ENCODE results near the gene SLC22A23.
"Not testable (repeated sequence)": the region's sequence is repeated elsewhere in the genome, so short reads cannot be mapped to it uniquely, and the experiment has no call there.

SLC22A23 gene

DNA sequence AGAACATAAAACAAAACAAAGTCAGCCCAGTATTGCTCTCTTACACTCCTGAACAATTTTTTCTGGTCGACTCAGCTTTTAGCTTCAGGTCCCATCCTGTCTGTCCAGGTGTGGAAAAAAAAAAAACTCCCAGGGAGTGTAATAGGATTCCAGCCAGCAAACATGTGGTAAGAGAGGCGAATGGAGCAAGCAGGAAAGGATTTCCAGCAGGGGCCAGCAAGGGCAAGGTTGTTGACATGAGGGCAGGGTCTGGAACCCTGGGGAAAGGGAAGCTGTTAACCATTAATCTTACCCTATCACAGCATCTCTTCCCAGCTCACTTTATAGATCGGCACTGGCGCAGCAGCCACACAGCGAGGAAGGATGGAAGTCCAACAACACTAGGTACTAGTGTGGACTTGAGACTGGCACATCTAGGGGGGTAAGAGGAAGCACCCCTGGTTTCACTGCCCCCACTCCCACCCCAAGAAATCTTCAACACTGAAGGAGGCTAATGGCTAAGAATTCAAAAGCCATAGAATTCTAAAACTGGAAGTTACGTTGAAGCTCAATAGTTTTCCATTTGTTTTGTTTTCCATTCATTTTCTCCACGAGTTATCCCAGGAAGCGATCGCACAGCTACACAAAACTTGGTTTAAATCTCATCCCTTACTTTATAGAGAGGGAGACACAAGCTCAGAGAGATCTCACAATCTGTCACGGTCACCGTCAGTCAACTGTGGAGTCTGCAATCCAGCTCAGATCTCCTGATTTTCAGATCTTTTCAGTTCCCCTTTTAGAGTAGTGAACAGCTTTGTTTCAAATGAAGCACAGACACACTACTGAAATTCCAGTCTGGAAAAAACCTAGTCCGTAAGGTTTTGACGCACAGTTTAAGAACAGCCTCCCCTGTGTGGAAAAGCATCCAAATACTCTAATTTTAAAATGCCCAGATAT, 53.3 kb downstream of the SLC22A23 start:
- DNase-seq: no peak

DNA sequence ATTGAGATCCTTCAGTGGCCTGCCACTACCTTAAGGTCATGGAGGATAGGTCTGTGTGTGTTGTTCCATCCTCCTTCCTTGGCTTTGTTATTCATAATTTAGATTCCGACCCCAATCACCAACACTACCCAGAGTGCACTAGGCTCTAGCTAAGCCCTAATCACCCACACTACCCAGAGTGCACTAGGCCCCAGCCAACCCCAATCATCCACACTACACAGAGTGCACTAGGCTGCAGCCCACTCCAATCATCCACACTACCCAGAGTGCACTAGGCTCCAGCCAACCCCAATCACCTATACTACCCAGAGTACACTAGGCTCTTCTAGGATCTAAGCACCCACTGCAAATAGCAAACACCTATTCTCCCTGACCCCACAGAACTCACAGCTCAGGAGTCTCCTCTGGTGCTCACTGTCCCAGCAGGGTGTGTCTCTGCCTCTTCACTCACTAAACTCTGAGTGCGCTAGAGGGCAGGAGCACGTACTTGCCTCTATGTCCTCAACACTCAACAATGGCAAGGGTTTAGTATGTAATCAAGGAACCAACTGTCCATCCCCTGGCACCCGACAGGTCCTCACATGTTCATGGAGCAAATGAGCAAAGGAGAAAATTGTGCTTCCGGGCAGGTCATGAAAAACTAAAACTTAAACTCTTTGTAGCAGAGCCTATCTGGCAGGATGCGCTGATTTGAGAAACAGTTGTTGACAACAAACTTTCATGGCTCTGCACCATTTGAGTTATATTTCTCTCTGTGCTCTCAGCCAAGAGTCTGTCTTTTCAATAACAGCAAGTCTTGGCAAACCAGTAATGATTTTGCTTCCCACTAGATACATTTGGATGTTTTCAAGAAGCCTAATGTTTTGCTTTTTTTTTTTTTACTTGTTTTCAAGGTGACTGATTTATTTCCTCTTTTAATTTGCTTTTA, 54.3 kb downstream of the SLC22A23 start:
- no peak for DNase-seq

DNA sequence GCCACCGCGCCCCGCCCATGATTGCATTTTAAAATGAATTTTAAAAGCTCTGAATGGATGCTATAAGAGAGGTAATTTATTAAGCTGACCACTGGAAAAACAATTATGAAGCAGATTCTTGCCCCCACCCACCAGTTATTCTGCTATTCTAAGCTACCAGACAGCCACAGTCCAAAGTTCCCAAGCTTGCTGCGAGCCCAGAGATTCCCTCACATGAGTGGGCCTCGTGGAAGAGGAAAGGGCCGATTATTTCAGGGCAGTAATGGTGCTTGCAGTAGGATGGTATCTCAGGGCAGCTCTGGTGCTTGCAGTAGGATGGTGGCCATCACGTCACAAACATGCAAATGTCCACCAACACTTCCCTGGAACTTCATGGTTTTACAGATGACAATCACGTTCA, 56.7 kb downstream of the SLC22A23 start:
- DNase-seq: no peak

DNA sequence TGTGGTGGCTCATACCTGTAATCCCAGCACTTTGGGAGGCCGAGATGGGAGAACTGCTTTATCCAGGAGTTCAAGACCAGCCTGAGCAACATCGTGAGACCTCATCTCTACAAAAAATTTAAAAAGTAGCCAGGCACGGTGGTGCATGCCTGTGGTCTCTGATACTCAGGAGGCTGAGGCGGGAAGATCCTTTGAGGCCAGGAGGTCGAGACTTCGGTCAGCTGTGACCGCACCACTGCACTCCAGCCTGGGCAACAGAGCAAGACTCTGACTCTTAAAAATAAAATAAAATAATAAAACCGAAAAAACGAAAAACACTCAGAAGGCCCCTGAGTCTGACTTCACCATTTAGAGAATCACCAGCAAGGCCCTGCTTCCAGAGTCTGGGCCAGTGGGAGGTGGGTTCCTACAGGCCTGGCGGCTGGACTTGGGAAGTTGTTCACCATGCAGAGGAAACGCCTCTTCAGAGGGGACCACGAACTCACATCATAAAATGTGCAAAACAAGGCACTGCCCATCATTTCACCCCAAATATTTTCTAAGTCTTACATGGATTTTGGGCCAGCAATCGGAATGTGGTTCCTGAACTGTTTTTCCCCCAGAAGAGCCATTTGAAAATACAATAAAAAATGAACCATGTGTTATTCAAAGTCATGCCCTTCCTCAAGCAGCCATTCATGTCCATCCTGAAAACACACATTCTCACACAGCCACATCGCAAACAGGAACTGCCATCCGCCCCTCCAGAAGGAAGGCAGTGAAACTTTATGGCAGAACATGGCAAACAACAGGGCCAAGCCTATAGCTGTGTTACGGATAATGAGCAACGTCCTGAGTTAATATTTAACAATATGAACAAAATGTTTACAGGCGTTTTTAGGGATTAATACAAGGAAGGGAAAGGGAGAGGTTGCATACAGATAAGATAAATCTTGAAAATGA, 57.8 kb downstream of the SLC22A23 start:
- no peak for DNase-seq

GRCh38 chr6:3398165-3398562, 58.7 kb downstream of the SLC22A23 start:
- no peak for DNase-seq

GRCh38 chr6:3397229-3398164, 59.4 kb downstream of the SLC22A23 start:
- no peak for DNase-seq

- DNase-seq: no peak
Observed at GRCh38 chr6:3396503-3397180, 60.2 kb downstream of the SLC22A23 start.

GRCh38 chr6:3394671-3395070, 62.2 kb downstream of the SLC22A23 start:
- no peak for DNase-seq

GRCh38 chr6:3393836-3394202, 63.0 kb downstream of the SLC22A23 start:
- no peak for DNase-seq

DNA sequence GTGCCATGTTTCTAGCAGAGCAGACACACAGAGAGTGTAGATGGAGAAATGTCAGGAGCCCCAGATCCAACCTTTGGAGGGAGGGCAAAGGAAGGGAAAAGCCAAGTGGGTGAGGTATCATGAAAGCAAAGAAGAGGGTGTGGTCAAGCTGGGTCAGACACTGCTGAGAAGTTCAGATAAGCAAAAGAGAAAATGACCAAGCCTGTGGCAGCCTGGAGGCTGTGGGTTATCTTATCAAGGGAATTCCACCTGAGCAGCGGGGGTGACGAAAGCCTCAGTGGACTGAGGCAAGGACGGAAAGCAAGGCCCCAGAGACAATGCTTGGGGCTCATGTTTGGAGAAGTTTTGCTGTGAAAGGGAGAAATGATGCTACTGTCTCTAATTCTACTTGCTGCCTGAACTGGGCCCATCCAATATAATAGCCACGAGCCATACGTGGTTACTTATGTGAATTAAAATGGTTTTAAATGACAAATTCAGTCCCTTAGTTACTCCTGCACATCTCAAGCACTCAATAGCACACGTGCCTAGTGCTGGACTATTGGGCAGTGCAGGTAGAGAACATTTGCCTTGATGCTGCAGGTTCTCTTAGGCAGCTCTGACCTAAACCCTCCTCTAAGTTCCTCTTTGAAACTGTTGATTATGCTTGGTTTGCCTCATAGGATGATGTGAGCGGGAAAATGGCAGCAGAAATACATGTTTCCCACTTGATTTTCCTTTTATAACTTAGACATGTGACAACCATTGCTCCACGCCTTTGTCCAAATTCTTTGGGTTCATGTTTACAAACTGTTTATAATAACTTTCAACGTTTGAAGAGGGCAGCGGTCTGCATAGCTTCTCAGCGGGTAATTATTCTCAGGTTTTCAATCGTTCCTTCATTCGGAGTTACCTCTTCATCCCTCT, 63.7 kb downstream of the SLC22A23 start:
- no peak for DNase-seq

- DNase-seq: no peak
Observed at GRCh38 chr6:3391902-3392458, 64.9 kb downstream of the SLC22A23 start.

- no peak for DNase-seq
Observed at GRCh38 chr6:3390698-3391097, 66.2 kb downstream of the SLC22A23 start.

GRCh38 chr6:3389390-3390167, 67.3 kb downstream of the SLC22A23 start:
- DNase-seq: no peak

GRCh38 chr6:3388786-3389185, 68.1 kb downstream of the SLC22A23 start:
- DNase-seq: no peak

DNA sequence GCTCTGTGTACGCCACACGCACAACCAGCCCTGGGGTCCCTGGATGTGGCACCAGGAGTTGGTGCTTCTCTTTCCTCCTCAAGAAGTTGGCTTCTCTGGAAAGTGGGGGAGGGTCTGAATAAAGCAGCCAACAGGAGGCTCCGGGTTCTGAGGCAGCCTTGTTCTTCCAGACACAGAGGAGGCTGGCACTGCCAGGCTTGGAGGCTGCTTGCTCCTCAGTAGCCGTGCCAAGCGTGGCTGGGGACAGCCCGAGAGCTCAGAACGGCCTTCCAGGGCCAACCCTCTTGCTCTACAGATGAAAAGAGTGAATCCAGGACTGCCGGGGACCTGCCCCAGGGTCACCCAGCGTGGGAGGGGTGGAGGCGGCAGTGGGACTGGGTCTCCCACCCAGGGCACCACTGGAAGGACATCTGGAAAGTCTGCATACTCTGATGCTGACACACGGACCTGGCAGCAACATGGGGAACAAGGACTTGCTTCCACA, 70.4 kb downstream of the SLC22A23 start:
- DNase-seq: no peak

DNA sequence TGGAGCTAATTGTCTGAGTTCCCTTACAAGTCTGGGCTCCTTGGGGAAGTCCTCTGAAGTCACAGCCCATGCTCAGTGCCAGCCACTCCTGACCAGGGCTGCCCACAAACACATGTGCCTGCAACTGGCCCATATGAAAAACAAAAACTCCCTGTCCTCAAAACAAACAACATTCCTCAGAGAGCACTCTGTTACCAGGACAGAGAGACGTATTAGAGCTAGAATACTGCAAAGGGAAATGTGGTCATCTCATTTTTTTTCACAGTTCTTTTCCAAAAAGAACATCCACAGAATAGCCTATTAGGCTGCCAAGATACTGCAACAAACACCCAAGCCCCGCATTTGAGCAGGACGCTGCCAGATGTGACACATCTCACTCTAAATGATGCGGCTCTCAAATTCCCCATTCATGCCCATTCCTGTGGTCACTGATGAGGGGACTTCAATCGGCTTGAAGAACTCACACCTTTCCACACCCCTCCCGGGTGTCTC, 71.1 kb downstream of the SLC22A23 start:
- no peak for DNase-seq

- DNase-seq: not testable (repeated sequence)
Observed at GRCh38 chr6:3385181-3385580, 71.7 kb downstream of the SLC22A23 start.

Data from amniotic stem cell (primary cell).